Mesenchymal stem cell (in vitro differentiated cells and primary cell): ENCODE data around the gene LACRT.

Source experiments
- DNase-seq: peaks from one replicate; pipeline ENCODE4 v3.0.0-alpha.2; 2013
- H2AFZ ChIP-seq: one replicate; pipeline ENCODE4 v1.6.1; 2013; ENCODE audit warnings: low read depth, mild to moderate bottlenecking, control low read depth, inconsistent platforms, low read length, moderate library complexity
- H2AK5ac ChIP-seq: 2 replicates; pipeline ENCODE4 v1.6.1; 2013; ENCODE audit warnings: low read length, moderate library complexity, mild to moderate bottlenecking, inconsistent platforms; ENCODE audit not compliant: severe bottlenecking
- H2BK120ac ChIP-seq: one replicate; pipeline ENCODE4 v1.6.1; 2013; ENCODE audit warnings: low read depth, mild to moderate bottlenecking, inconsistent platforms, low read length, moderate library complexity
- H2BK12ac ChIP-seq, 2 experiments: one replicate each; pipeline ENCODE4 v1.6.1; 2013; ENCODE audit warnings: inconsistent platforms in 2 of 2, low read length in 2 of 2, mild to moderate bottlenecking in 2 of 2, moderate library complexity in 2 of 2, control low read depth in 1 of 2
- H2BK15ac ChIP-seq: one replicate; pipeline ENCODE4 v1.6.1; 2013; ENCODE audit warnings: mild to moderate bottlenecking, low read depth, inconsistent platforms; ENCODE audit not compliant: poor library complexity, severe bottlenecking
- H2BK5ac ChIP-seq: 2 replicates; pipeline ENCODE4 v1.6.1; 2013; ENCODE audit warnings: low read depth, mild to moderate bottlenecking, low read length, control low read depth, inconsistent platforms; ENCODE audit not compliant: poor library complexity, severe bottlenecking
- H3K14ac ChIP-seq, 2 experiments: one replicate each; pipeline ENCODE4 v1.6.1; 2013; ENCODE audit warnings: inconsistent platforms in 2 of 2, low read length in 2 of 2, control low read depth in 1 of 2, mild to moderate bottlenecking in 1 of 2, moderate library complexity in 1 of 2
- H3K18ac ChIP-seq, 2 experiments: one replicate each; pipeline ENCODE4 v1.6.1; 2013; ENCODE audit warnings: inconsistent platforms in 2 of 2, low read length in 2 of 2, control low read depth in 1 of 2, low read depth in 1 of 2, mild to moderate bottlenecking in 1 of 2
- H3K23ac ChIP-seq, 2 experiments: one replicate each; pipeline ENCODE4 v1.6.1; 2013; ENCODE audit warnings: inconsistent platforms in 2 of 2, low read length in 2 of 2, mild to moderate bottlenecking in 2 of 2, moderate library complexity in 2 of 2, control low read depth in 1 of 2
- H3K27ac ChIP-seq: 2 replicates; pipeline ENCODE4 v1.5.1; 2013; ENCODE audit warnings: mild to moderate bottlenecking, moderate library complexity, low read length, control low read depth, inconsistent platforms; ENCODE audit not compliant: poor library complexity, severe bottlenecking
- H3K27me3 ChIP-seq, 2 experiments: 2 replicates each; pipeline versions ENCODE4 v1.6.1 to v1.7.0; 2013; ENCODE audit warnings: low read length in 2 of 2, mild to moderate bottlenecking in 2 of 2, moderate library complexity in 2 of 2, control low read depth in 1 of 2, inconsistent platforms in 1 of 2; ENCODE audit not compliant: control insufficient read depth in 1 of 2, insufficient read depth in 1 of 2
- H3K36me3 ChIP-seq, 2 experiments: 2 replicates each; pipeline versions ENCODE4 v1.6.1 to v1.7.0; 2013; ENCODE audit warnings: low read length in 2 of 2, control low read depth in 1 of 2, inconsistent platforms in 1 of 2, low read depth in 1 of 2, mild to moderate bottlenecking in 1 of 2; ENCODE audit not compliant: insufficient read depth in 2 of 2, control insufficient read depth in 1 of 2
- H3K4ac ChIP-seq, 2 experiments: one replicate each; pipeline ENCODE4 v1.6.1; 2013; ENCODE audit warnings: inconsistent platforms in 2 of 2, low read length in 2 of 2, mild to moderate bottlenecking in 2 of 2, moderate library complexity in 2 of 2, control low read depth in 1 of 2, low read depth in 1 of 2
- H3K4me1 ChIP-seq: 2 replicates; pipeline ENCODE4 v1.6.1; 2013; ENCODE audit warnings: low read depth, low read length, control low read depth; ENCODE audit not compliant: control insufficient read depth, insufficient read depth
- H3K4me2 ChIP-seq: 2 replicates; pipeline ENCODE4 v1.6.1; 2013; ENCODE audit warnings: low read length, mild to moderate bottlenecking, inconsistent platforms; ENCODE audit not compliant: poor library complexity, severe bottlenecking
- H3K4me3 ChIP-seq, 2 experiments: 2 replicates each; pipeline versions ENCODE4 v1.5.1 to v1.7.0; 2013; ENCODE audit warnings: low read length in 2 of 2, mild to moderate bottlenecking in 2 of 2, control low read depth in 1 of 2, low read depth in 1 of 2; ENCODE audit not compliant: insufficient read depth in 1 of 2
- H3K79me1 ChIP-seq: replicated peaks from 2 replicates; pipeline ENCODE4 v1.6.1; 2013; ENCODE audit warnings: mild to moderate bottlenecking, control low read depth, low read length, inconsistent platforms; ENCODE audit not compliant: poor library complexity, severe bottlenecking
- H3K9ac ChIP-seq: 2 replicates; pipeline ENCODE4 v1.7.0; 2013; ENCODE audit warnings: mild to moderate bottlenecking, low read length, moderate library complexity
- H3K9me3 ChIP-seq: 2 replicates; pipeline ENCODE4 v1.7.0; 2013; ENCODE audit warnings: mild to moderate bottlenecking, low read length; ENCODE audit not compliant: control insufficient read depth
- H4K8ac ChIP-seq: one replicate; pipeline ENCODE4 v1.6.1; 2013; ENCODE audit warnings: inconsistent platforms, mild to moderate bottlenecking, low read length, moderate library complexity
- H4K91ac ChIP-seq: one replicate; pipeline ENCODE4 v1.6.1; 2013; ENCODE audit warnings: mild to moderate bottlenecking, low read length, inconsistent platforms
- WGBS: methylation state at CpG from one replicate; pipeline ENCODE4 v1.1.7; 2013; ENCODE audit warnings: mixed read lengths; 5-methylcytosine and 5-hydroxymethylcytosine counted together

LACRT gene

DNA sequence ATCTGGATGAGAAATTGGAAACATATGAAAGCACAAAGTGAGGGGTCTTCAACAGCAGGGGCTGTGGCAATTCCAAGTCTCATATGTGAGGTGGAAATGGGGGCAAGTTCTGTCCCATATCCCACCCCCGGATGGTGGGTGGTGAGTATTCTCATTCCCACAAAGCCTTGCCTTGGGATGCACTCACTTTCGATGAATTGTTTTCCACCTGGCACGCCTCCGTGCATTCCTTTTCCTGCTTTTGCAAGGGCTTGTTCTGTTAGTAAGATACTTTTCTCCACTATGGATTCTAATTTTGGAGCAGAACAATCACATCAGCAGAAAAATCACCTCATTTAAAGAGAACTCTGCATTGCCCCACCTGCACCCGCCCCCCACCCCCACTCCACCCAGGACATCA, 3.1 kb downstream of the LACRT start:
- Histone ChIP-seq H3K4me1 (no peaks in the 10 kb centered on the region), H3K27ac (no peak overlapping the region), H3K4ac (no peak overlapping the region)

GRCh38 chr12:54629925-54630324, 4.8 kb downstream of the LACRT start:
- H3K4me3 ChIP-seq: no peak overlapping the region
- H2AK5ac ChIP-seq: no peak overlapping the region
- H2BK120ac ChIP-seq: no peak overlapping the region
- 64% methylated on average over 2 of the region's 2 CpGs for WGBS
- H3K27me3 ChIP-seq: peaks cover 10 to 51% of the 10 kb centered on the region in 2 experiments
- no peak overlapping the region for H4K91ac ChIP-seq
- no peak overlapping the region for H3K23ac ChIP-seq
- no peak overlapping the region for H3K27ac ChIP-seq
- H3K4me1 ChIP-seq: no peaks in the 10 kb centered on the region
- H2BK15ac ChIP-seq: no peak overlapping the region
- H4K8ac ChIP-seq: no peak overlapping the region
- H3K4ac ChIP-seq: no peak overlapping the region
- H3K36me3 ChIP-seq: no peaks in the 10 kb centered on the region
- H2BK5ac ChIP-seq: no peak overlapping the region
- no peaks in the 10 kb centered on the region for H3K79me1 ChIP-seq
- H3K14ac ChIP-seq: no peak overlapping the region
- no peak overlapping the region for H3K4me2 ChIP-seq
- H3K9ac ChIP-seq: no peak overlapping the region
- H2BK12ac ChIP-seq: no peak overlapping the region
- H3K9me3 ChIP-seq: peaks cover 10% of the 10 kb centered on the region
- H3K18ac ChIP-seq: no peak overlapping the region
- H2AFZ ChIP-seq: no peak overlapping the region
- no peak for DNase-seq

More for the DNA sequence above, 3.1 kb downstream of the LACRT start:
- 88% methylated on average over 4 of the region's 5 CpGs for WGBS
- Histone ChIP-seq H3K4me2 (no peak overlapping the region), H4K91ac (no peak overlapping the region), H3K23ac (no peak overlapping the region), H3K36me3 (no peaks in the 10 kb centered on the region), H3K79me1 (no peaks in the 10 kb centered on the region), H3K4me3 (no peak overlapping the region), H3K14ac (no peak overlapping the region), H2AFZ (no peak overlapping the region), H2BK12ac (no peak overlapping the region), H3K18ac (no peak overlapping the region), H2AK5ac (no peak overlapping the region), H3K9me3 (peaks cover 10% of the 10 kb centered on the region), H2BK120ac (no peak overlapping the region), H4K8ac (no peak overlapping the region), H3K9ac (no peak overlapping the region), H2BK15ac (no peak overlapping the region), H2BK5ac (no peak overlapping the region), H3K27me3 (peaks cover 9 to 42% of the 10 kb centered on the region in 2 experiments)
- DNase-seq: no peak

DNA sequence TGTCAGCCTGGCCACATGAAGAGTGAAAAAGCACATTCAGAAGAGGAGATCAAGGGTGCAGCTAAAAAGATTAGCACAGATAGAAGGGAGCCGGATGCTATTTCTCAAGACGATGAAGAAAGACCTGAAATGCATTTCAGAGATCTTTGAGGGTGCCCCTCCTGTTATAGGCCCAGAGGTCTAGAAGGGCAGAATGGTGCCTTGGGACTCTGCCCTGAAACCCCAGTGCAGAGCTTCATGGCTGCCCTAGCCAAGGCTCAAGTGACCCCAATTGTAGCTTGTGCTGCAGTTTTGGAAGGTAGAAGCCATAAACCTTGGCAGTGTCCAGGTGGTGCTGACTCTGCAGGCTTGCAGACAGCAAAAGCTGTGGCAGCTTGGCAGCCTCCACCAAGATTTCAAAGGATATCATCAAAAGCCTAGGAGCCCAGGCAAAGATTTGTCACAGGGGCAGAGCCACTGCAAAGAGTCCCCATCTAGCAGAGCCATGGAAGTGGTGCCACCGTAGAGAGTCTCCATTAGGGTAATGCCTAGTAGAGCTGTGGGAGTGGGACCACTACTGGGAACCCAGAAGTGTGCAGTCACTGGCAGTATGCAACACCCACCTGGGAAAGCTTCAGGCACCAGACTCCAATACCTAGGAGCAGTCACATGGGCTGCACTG, 6.4 kb downstream of the LACRT start:
- no peak overlapping the region for H3K18ac ChIP-seq
- no peak overlapping the region for H3K4me2 ChIP-seq
- no peak overlapping the region for H2BK120ac ChIP-seq
- no peak overlapping the region for H4K8ac ChIP-seq
- H2AK5ac ChIP-seq: no peak overlapping the region
- no peak overlapping the region for H3K4me3 ChIP-seq
- no peak for DNase-seq
- H3K4ac ChIP-seq: no peak overlapping the region
- peaks cover 10% of the 10 kb centered on the region for H3K9me3 ChIP-seq
- H3K4me1 ChIP-seq: no peaks in the 10 kb centered on the region
- H3K27ac ChIP-seq: no peak overlapping the region
- WGBS: 87% methylated on average over 3 of the region's 3 CpGs
- no peaks in the 10 kb centered on the region for H3K79me1 ChIP-seq
- no peak overlapping the region for H2BK15ac ChIP-seq
- no peak overlapping the region for H2BK12ac ChIP-seq
- no peak overlapping the region for H2AFZ ChIP-seq
- no peak overlapping the region for H3K23ac ChIP-seq
- H4K91ac ChIP-seq: no peak overlapping the region
- H3K27me3 ChIP-seq: peaks cover 11 to 58% of the 10 kb centered on the region in 2 experiments
- no peak overlapping the region for H3K14ac ChIP-seq
- H3K36me3 ChIP-seq: no peaks in the 10 kb centered on the region
- H2BK5ac ChIP-seq: no peak overlapping the region
- H3K9ac ChIP-seq: no peak overlapping the region

DNA sequence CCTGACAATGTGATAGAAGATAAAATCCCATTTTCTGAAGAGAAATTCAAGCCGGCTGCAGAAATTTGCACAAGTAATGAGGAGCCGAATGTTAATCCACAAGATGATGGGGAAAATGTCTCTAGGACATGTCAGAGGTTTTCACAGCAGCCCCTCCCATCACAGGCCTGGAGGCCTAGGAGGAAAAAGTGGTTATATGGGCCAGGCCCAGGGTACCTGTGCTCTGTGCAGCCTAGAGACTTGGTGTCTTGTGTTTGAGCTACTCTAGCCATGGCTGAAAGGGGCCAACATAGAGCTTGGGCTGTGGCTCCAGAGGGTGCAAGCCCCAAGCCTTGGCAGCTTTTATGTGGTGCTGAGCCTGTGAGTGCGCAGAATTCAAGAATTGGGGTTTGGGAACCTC, 7.4 kb downstream of the LACRT start:
- Histone ChIP-seq H3K4me2 (no peak overlapping the region), H3K4me3 (no peak overlapping the region), H3K4me1 (no peaks in the 10 kb centered on the region), H3K18ac (no peak overlapping the region), H4K91ac (no peak overlapping the region), H2BK15ac (no peak overlapping the region), H3K14ac (no peak overlapping the region), H2AK5ac (no peak overlapping the region), H2AFZ (no peak overlapping the region), H3K9ac (no peak overlapping the region), H3K4ac (no peak overlapping the region), H3K36me3 (no peaks in the 10 kb centered on the region), H3K9me3 (peaks cover 10% of the 10 kb centered on the region), H2BK12ac (no peak overlapping the region), H2BK5ac (no peak overlapping the region), H3K27ac (no peak overlapping the region), H4K8ac (no peak overlapping the region), H3K79me1 (no peaks in the 10 kb centered on the region), H3K23ac (no peak overlapping the region), H3K27me3 (peaks cover 11 to 54% of the 10 kb centered on the region in 2 experiments), H2BK120ac (no peak overlapping the region)
- DNase-seq: no peak
- WGBS: 65% methylated on average over 3 of the region's 3 CpGs
